ENCODE results near the gene TUT4. TPM values are rescaled to one million over a fixed set of nuclear protein-coding genes. Genes with fewer than 3 reads are reported as not detected.

TUT4 gene
- total RNA-seq, 1 experiment from 2014 or later, result 67.4 TPM

GRCh38 chr1:52504720-52505119 is 48.2 kb downstream of the TUT4 start:
- ATAC-seq, result no peak
- Histone ChIP-seq H3K9me3 (ENCODE audit: control insufficient read depth, insufficient read depth, low read depth, low read length) (no peaks in the 10 kb centered on the region), H3K36me3 (ENCODE audit: control insufficient read depth, insufficient read depth, low read length) (peaks cover 6% of the 10 kb centered on the region), H3K27ac (ENCODE audit: low read length) (no peak overlapping the region), H3K4me1 (ENCODE audit: control insufficient read depth, insufficient read depth, low read length) (no peaks in the 10 kb centered on the region), H3K27me3 (ENCODE audit: control insufficient read depth, insufficient read depth, low read length) (no peaks in the 10 kb centered on the region), H3K4me3 (ENCODE audit: low read depth in 2 of 2, low read length in 2 of 2) (no peak overlapping the region)
- ChIA-PET CTCF (no interaction called here), POLR2A (no interaction called here)
- in situ Hi-C loops (cut with HindIII; ENCODE audit: low pct_unique_long_range_greater_than_20kb, low sequenced_read_pairs), result no loop called here
- intact Hi-C loops (cut with micrococcal nuclease; ENCODE audit: unreplicated experiment), result no loop called here
- TF ChIP-seq POLR2AphosphoS5 (IDR thresholded peaks at IDR 0.05; ENCODE audit: low read depth, low read length), result no peak
- no peak for TF ChIP-seq TCF7L2 (IDR thresholded peaks at IDR 0.05; ENCODE audit: low read depth, low read length)
- TF ChIP-seq SIN3A (IDR thresholded peaks at IDR 0.05; ENCODE audit: borderline replicate concordance, insufficient read depth, low read depth, low read length), result no peak
- TF ChIP-seq REST (IDR thresholded peaks at IDR 0.05; ENCODE audit: insufficient read depth in 1 of 2, low read depth in 2 of 2, low read length in 1 of 2), result no peak
- TF ChIP-seq, protein P1, sequence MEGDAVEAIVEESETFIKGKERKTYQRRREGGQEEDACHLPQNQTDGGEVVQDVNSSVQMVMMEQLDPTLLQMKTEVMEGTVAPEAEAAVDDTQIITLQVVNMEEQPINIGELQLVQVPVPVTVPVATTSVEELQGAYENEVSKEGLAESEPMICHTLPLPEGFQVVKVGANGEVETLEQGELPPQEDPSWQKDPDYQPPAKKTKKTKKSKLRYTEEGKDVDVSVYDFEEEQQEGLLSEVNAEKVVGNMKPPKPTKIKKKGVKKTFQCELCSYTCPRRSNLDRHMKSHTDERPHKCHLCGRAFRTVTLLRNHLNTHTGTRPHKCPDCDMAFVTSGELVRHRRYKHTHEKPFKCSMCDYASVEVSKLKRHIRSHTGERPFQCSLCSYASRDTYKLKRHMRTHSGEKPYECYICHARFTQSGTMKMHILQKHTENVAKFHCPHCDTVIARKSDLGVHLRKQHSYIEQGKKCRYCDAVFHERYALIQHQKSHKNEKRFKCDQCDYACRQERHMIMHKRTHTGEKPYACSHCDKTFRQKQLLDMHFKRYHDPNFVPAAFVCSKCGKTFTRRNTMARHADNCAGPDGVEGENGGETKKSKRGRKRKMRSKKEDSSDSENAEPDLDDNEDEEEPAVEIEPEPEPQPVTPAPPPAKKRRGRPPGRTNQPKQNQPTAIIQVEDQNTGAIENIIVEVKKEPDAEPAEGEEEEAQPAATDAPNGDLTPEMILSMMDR (IDR thresholded peaks at IDR 0.05), result no peak
- BruUV-seq (replicated peaks), result no TSS peak
- no peak for DNase-seq (ENCODE audit: low read depth, low spot score)

DNA sequence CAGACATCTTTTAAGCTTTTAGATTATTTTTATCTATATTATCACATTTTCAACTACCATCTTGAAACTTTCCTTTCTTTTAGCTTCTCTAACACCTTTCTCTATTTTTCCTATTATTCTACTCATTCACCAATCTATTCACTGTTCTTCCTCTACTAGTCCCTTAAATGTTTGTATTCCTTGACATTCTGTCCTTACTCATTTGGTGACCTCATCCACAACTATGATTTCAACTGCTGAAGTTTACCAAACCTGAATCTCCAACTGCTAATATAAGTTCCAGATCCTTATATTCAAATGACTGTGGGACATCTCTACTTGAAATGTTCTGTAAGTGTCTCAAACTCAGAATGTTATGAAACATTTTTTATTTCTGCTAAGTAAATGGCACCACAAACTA is 49.2 kb downstream of the TUT4 start:
- Histone ChIP-seq H3K4me3 (ENCODE audit: low read depth in 2 of 2, low read length in 2 of 2) (no peak overlapping the region), H3K9me3 (ENCODE audit: control insufficient read depth, insufficient read depth, low read depth, low read length) (no peaks in the 10 kb centered on the region), H3K36me3 (ENCODE audit: control insufficient read depth, insufficient read depth, low read length) (no peaks in the 10 kb centered on the region), H3K4me1 (ENCODE audit: control insufficient read depth, insufficient read depth, low read length) (no peaks in the 10 kb centered on the region), H3K27ac (ENCODE audit: low read length) (no peak overlapping the region), H3K27me3 (ENCODE audit: control insufficient read depth, insufficient read depth, low read length) (no peaks in the 10 kb centered on the region)
- CTCF ChIA-PET, result no interaction called here
- POLR2A ChIA-PET, result no interaction called here
- TF ChIP-seq TCF7L2 (IDR thresholded peaks at IDR 0.05; ENCODE audit: low read depth, low read length) (no peak), SIN3A (IDR thresholded peaks at IDR 0.05; ENCODE audit: borderline replicate concordance, insufficient read depth, low read depth, low read length) (no peak), POLR2AphosphoS5 (IDR thresholded peaks at IDR 0.05; ENCODE audit: low read depth, low read length) (no peak), REST (IDR thresholded peaks at IDR 0.05; ENCODE audit: insufficient read depth in 1 of 2, low read depth in 2 of 2, low read length in 1 of 2) (no peak)
- TF ChIP-seq, protein P1 (IDR thresholded peaks at IDR 0.05), result no peak
- in situ Hi-C loops (cut with HindIII; ENCODE audit: low pct_unique_long_range_greater_than_20kb, low sequenced_read_pairs) (no loop called here), intact Hi-C loops (cut with micrococcal nuclease; ENCODE audit: unreplicated experiment) (no loop called here)
- ATAC-seq (no peak), DNase-seq (ENCODE audit: low read depth, low spot score) (no peak)
- no TSS peak for BruUV-seq (replicated peaks)

Measured in Panc1 (cell line).